ENCODE data around the gene PLB1. TPM values are rescaled to one million over a fixed set of nuclear protein-coding genes. Genes with fewer than 3 reads are reported as not detected.

Gene PLB1
- total and polyA plus RNA-seq, 8 donors, result 0.45 to 18.8 (median 3.4) TPM

GRCh38 chr2:28589746-28590463 lies 94.0 kb downstream of the PLB1 start:
- Histone ChIP-seq H3K4me1 (peaks cover 10 to 21% (median 13%) of the 10 kb centered on the region in 4 donors), H3K36me3 (no peaks in the 10 kb centered on the region), H3K9me3 (no peaks in the 10 kb centered on the region), H3K27ac (no peak overlapping the region), H3K4me3 (no peak overlapping the region), H3K27me3 (no peaks in the 10 kb centered on the region)
- no peak for TF ChIP-seq POLR2A (IDR thresholded peaks at IDR 0.05)
- TF ChIP-seq POLR2AphosphoS5 (IDR thresholded peaks at IDR 0.05), result no peak
- TF ChIP-seq, protein P1, sequence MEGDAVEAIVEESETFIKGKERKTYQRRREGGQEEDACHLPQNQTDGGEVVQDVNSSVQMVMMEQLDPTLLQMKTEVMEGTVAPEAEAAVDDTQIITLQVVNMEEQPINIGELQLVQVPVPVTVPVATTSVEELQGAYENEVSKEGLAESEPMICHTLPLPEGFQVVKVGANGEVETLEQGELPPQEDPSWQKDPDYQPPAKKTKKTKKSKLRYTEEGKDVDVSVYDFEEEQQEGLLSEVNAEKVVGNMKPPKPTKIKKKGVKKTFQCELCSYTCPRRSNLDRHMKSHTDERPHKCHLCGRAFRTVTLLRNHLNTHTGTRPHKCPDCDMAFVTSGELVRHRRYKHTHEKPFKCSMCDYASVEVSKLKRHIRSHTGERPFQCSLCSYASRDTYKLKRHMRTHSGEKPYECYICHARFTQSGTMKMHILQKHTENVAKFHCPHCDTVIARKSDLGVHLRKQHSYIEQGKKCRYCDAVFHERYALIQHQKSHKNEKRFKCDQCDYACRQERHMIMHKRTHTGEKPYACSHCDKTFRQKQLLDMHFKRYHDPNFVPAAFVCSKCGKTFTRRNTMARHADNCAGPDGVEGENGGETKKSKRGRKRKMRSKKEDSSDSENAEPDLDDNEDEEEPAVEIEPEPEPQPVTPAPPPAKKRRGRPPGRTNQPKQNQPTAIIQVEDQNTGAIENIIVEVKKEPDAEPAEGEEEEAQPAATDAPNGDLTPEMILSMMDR (IDR thresholded peaks at IDR 0.05), result no peak
- TF ChIP-seq EP300 (IDR thresholded peaks at IDR 0.05), result no peak
- intact Hi-C loops (cut with DNase I; ENCODE audit: low total_unique reads), result loop anchor here (5.0 kb wide), 1 partner anchor 167 kb away; no protein-coding TSS in a partner anchor
- DNase-seq, result no peak
- 84 to 92% (median 88%) methylated on average over 15 of the region's 15 CpGs for WGBS, 5 donors

DNA sequence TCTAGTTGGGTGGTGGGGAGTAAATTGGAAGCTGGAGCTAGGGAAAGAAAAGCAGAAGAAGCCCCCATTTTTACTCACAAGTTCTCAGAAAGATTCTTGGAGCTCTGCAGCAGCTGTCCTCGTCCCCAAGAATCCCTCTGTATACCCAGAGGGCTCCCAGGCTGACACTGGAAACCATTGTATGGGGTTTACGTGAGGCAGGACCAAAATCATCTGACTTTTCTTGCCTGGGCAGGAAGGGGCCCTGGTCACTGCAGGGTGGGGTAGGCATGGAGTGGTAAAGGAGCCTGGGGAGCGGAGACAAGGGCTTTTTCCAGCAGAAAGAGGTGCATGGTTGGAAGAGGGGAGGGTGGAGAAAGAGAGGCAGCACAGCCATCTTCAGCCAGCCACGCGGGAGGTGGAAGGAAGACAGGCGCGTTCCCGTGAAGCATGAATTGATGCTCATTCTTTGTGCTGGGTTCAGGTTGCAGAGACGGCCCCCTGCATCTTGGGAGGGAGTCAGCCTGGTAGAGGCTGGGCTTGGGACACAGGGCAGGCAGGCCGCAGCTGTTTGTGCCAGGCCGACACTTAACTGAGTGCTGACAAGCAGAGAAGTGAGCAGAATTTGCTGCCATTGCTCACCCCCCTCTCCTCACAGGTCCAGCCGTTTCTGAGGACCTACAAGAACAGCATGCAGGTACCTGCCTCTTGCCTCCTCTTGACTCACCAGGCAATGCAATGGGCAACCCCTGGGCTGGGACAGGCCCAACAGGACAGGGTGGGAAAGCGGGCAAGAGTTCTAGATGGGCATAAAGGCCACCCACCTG lies 94.8 kb downstream of the PLB1 start:
- H3K9me3 ChIP-seq, result no peaks in the 10 kb centered on the region
- H3K27me3 ChIP-seq, result no peaks in the 10 kb centered on the region
- DNase-seq, result no peak
- H3K4me1 ChIP-seq, result peaks cover 10 to 24% (median 20%) of the 10 kb centered on the region in 4 donors
- intact Hi-C loops (cut with DNase I; ENCODE audit: low total_unique reads), result loop anchor here (5.0 kb wide), 1 partner anchor 167 kb away; no protein-coding TSS in a partner anchor
- H3K27ac ChIP-seq, result no peak overlapping the region
- WGBS, 5 donors, result 79 to 83% (median 82%) methylated on average over 12 to 13 of the region's 13 CpGs
- H3K36me3 ChIP-seq, result no peaks in the 10 kb centered on the region
- no peak overlapping the region for H3K4me3 ChIP-seq
- TF ChIP-seq, protein P1 (IDR thresholded peaks at IDR 0.05), result no peak
- TF ChIP-seq POLR2AphosphoS5 (IDR thresholded peaks at IDR 0.05) (no peak), POLR2A (IDR thresholded peaks at IDR 0.05) (no peak), EP300 (IDR thresholded peaks at IDR 0.05) (no peak)

- Histone ChIP-seq H3K4me3 (no peak overlapping the region), H3K27ac (no peak overlapping the region), H3K9me3 (no peaks in the 10 kb centered on the region), H3K4me1 (peaks cover 10 to 31% (median 20%) of the 10 kb centered on the region in 4 donors), H3K36me3 (no peaks in the 10 kb centered on the region), H3K27me3 (no peaks in the 10 kb centered on the region)
- intact Hi-C loops (cut with DNase I; ENCODE audit: low total_unique reads), result loop anchor here (5.0 kb wide), 1 partner anchor 165 kb away; no protein-coding TSS in a partner anchor
- no peak for DNase-seq
- TF ChIP-seq, protein P1 (IDR thresholded peaks at IDR 0.05), result no peak
- no peak for TF ChIP-seq EP300 (IDR thresholded peaks at IDR 0.05)
- no peak for TF ChIP-seq POLR2A (IDR thresholded peaks at IDR 0.05)
- no peak for TF ChIP-seq POLR2AphosphoS5 (IDR thresholded peaks at IDR 0.05)
- 85 to 96% (median 91%) methylated on average over 6 to 9 of the region's 9 CpGs for WGBS, 5 donors
Observed at GRCh38 chr2:28591711-28592335, 96.0 kb downstream of the PLB1 start.

- DNase-seq, result no peak
- intact Hi-C loops (cut with DNase I; ENCODE audit: low total_unique reads), result loop anchor here (5.0 kb wide), 1 partner anchor 165 kb away; no protein-coding TSS in a partner anchor
- 90 to 99% (median 98%) methylated on average over 3 of the region's 3 CpGs for WGBS, 5 donors
Observed at GRCh38 chr2:28592481-28592880, 96.6 kb downstream of the PLB1 start.

More at GRCh38 chr2:28592481-28592880, 96.6 kb downstream of the PLB1 start:
- Histone ChIP-seq H3K27ac (no peak overlapping the region), H3K27me3 (no peaks in the 10 kb centered on the region), H3K36me3 (no peaks in the 10 kb centered on the region), H3K4me1 (peaks cover 10 to 33% (median 20%) of the 10 kb centered on the region in 4 donors), H3K4me3 (no peak overlapping the region), H3K9me3 (no peaks in the 10 kb centered on the region)
- TF ChIP-seq EP300 (IDR thresholded peaks at IDR 0.05) (no peak), POLR2AphosphoS5 (IDR thresholded peaks at IDR 0.05) (no peak), POLR2A (IDR thresholded peaks at IDR 0.05) (no peak)
- TF ChIP-seq, protein P1 (IDR thresholded peaks at IDR 0.05), result no peak

Measured in stomach (tissue), 9 donors.